Uterus (tissue), 2 donors: ENCODE measurements around the gene RNASE8.

Experiments
- POLR2A ChIP-seq, 2 donors: fragments of 450-650 bp; IDR thresholded peaks; one replicate each; pipeline ENCODE4 v1.6.1; 2016; ENCODE audit warnings: antibody characterized with exemption in 2 of 2, mild to moderate bottlenecking in 1 of 2, moderate library complexity in 1 of 2
- TF ChIP-seq, protein P1 (sequence below), 4 experiments: fragments of 200-600 bp in 2 of 4; fragments of 450-650 bp in 2 of 4; sonication (generic) in 2 of 4; IDR thresholded peaks; one replicate each; pipeline ENCODE4 v1.5.1; 2016 to 2019; ENCODE audit warnings: antibody characterized with exemption in 4 of 4, mild to moderate bottlenecking in 2 of 4, moderate library complexity in 1 of 4

DNA sequence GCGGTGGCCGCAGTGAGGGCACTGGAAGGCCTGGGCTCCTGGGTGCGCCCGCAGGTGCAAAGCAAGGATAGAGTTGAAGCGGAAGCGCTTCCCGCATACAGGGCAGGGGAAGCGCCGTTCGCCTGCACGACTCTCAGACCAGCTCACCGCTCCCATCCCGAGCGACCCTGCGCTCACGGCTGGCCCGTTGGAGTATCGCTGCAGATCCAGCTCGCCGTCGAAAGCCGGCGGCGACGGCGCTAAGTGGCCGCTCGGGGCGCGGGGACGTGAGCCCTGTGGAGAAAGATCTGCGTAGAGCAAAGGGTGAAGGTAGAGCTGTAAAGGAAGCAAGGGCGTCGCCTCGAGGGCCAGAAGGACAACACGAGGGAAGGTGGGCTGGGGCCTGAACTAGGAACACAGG lies 35.4 kb downstream of the RNASE8 start:
- TF ChIP-seq, protein P1, sequence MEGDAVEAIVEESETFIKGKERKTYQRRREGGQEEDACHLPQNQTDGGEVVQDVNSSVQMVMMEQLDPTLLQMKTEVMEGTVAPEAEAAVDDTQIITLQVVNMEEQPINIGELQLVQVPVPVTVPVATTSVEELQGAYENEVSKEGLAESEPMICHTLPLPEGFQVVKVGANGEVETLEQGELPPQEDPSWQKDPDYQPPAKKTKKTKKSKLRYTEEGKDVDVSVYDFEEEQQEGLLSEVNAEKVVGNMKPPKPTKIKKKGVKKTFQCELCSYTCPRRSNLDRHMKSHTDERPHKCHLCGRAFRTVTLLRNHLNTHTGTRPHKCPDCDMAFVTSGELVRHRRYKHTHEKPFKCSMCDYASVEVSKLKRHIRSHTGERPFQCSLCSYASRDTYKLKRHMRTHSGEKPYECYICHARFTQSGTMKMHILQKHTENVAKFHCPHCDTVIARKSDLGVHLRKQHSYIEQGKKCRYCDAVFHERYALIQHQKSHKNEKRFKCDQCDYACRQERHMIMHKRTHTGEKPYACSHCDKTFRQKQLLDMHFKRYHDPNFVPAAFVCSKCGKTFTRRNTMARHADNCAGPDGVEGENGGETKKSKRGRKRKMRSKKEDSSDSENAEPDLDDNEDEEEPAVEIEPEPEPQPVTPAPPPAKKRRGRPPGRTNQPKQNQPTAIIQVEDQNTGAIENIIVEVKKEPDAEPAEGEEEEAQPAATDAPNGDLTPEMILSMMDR (IDR thresholded peaks at IDR 0.05), result no peak
- TF ChIP-seq POLR2A (IDR thresholded peaks at IDR 0.05), result no peak
